NCI-H460 (cell line): ENCODE measurements around the gene DHCR24. TPM values are rescaled to one million over a fixed set of nuclear protein-coding genes. Genes with fewer than 3 reads are reported as not detected.
"Not testable (repeated sequence)": the region's sequence is repeated elsewhere in the genome, so short reads cannot be mapped to it uniquely, and the experiment has no call there.

ENCODE experiments used
- DNase-seq: peaks from one replicate; pipeline ENCODE4 v3.0.0-alpha.2; 2016; ENCODE audit warnings: low read depth; ENCODE audit errors: extremely low read depth
- total RNA-seq: library from RNA; depleted of rRNA; stranded (reverse); fragments of >200 nt; shearing (Covaris generic); gene quantifications from 2 replicates; pipeline ENCODE4 v1.2.3, GENCODE V29; 2014

DHCR24 gene
- total RNA-seq, 1 experiment from 2014 or later = 5.4 TPM

GRCh38 chr1:54889132-54889725 is 2.2 kb upstream of the DHCR24 start:
- no peak for DNase-seq

DNA sequence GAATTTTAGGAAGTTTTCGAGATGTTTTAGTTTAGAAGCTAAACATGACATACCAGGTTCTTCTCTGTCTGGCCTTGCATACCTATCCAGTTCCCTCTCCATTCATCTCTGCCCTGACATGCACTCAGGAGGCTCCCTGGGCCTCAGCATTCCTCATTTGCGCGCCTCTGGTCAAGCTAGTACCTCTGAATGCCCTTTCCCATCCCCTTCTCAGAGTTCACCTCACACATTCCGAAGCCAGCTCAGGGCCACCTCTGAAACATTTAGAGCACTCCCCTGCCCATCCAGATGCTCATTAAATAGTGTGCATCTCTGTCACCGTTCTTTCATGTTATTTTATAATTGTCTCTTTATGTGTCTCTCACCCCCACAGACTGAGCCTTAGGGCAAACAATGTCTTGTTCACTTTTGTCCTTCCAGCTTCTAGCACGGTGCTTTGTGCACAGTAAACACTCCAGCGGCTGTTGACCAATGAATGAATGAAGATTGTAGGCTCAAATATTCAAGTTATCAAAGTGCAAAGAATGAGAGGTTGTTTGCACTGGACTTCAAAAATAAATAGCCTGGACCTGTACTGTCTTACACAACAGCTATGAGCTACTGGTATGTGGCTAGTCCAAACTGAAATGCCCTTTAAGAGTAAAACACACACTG is 1.2 kb upstream of the DHCR24 start:
- DNase-seq = no peak

DNA sequence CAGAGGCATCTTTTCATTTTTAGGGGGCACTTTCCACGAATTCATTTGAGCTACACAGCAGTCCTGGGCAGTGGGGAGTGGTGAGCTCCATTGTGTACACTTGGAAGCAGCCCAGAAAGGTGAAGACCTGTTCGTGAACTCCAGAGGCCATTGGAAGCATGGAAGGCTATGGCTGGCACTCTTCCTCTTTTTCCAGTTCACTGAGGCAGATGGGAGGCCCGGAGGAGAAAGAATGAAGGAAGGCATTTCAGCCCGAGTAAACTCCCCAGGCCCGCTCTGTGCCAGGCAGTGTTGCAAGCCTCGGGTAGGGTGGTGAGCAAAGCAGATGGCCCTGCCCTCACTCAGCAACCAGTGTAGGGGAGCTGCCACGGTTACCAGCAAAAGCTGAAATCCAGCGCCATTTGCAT is 673 bp upstream of the DHCR24 start:
- DNase-seq = no peak

GRCh38 chr1:54885807-54886723 is 930 bp downstream of the DHCR24 start:
- DNase-seq = no peak

- no peak for DNase-seq
These were observed 1.7 kb downstream of the DHCR24 start for GRCh38 chr1:54885237-54885679.

DNA sequence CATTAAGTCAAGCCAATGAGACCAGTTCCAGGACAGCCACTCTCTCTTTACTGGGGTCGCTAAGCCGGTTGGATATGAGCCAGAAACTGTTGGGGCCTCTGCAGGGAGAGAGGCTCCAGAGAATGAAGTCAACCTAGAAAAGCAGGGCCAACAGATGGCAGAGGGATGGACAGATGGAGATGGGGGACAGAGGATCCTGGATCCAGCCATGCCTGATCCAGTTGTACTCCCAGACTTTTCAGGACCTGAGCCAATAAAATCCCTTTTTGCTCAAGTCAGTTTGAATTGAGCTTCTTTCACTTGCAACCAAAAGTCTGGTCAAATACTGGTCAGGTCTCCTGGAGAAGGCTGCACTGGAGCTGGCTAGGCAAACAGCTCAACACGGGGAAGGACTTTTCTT is 2.2 kb downstream of the DHCR24 start:
- no peak for DNase-seq

- DNase-seq = no peak
These were observed 2.8 kb downstream of the DHCR24 start for GRCh38 chr1:54884135-54884586.

- DNase-seq = no peak
These were observed 3.5 kb downstream of the DHCR24 start for GRCh38 chr1:54883349-54884102.

GRCh38 chr1:54882519-54882918 is 4.5 kb downstream of the DHCR24 start:
- no peak for DNase-seq

GRCh38 chr1:54881604-54882003 is 5.4 kb downstream of the DHCR24 start:
- DNase-seq = not testable (repeated sequence)

GRCh38 chr1:54879872-54880271 is 7.1 kb downstream of the DHCR24 start:
- DNase-seq = no peak

- no peak for DNase-seq
These were observed 10.2 kb downstream of the DHCR24 start for GRCh38 chr1:54876814-54877213.

DNA sequence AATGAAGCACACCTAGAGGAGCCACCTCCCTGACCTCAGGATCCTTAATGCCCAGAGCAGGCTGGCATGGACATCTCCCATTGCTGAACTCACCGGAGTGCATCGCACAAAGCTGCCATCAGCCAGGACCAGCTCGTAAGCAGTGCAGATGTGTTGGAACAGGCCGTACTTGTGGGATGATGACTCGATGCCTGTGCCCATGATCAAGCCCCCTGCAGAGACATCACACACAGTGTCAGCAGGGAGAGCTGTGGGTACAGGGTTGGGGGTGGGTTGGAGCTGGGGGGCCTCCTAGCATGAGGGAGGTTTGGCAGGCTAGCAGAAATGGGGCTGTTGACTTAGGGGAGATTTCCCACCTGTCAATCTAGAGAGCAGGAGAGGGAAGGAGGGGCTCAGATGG is 12.0 kb downstream of the DHCR24 start:
- DNase-seq = no peak

- DNase-seq = no peak
These were observed 12.7 kb downstream of the DHCR24 start for GRCh38 chr1:54874079-54874830.

DNA sequence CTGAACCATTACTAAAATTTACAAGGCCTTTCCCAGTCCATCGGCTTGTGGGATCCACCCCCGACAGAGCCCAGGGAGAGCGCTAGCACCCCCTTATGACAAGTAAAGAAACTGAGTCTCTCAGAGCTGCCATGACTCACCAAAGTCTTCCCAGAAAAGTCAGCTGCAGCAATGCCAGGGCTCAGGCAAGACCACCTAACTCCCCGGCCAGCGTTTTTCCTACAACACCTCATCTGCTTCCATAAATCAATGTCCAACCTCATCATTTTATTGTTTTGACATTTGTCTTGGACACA is 15.0 kb downstream of the DHCR24 start:
- no peak for DNase-seq

- DNase-seq = no peak
These were observed 15.5 kb downstream of the DHCR24 start for GRCh38 chr1:54871275-54872035.

- no peak for DNase-seq
These were observed 16.1 kb downstream of the DHCR24 start for GRCh38 chr1:54870869-54871268.

DNA sequence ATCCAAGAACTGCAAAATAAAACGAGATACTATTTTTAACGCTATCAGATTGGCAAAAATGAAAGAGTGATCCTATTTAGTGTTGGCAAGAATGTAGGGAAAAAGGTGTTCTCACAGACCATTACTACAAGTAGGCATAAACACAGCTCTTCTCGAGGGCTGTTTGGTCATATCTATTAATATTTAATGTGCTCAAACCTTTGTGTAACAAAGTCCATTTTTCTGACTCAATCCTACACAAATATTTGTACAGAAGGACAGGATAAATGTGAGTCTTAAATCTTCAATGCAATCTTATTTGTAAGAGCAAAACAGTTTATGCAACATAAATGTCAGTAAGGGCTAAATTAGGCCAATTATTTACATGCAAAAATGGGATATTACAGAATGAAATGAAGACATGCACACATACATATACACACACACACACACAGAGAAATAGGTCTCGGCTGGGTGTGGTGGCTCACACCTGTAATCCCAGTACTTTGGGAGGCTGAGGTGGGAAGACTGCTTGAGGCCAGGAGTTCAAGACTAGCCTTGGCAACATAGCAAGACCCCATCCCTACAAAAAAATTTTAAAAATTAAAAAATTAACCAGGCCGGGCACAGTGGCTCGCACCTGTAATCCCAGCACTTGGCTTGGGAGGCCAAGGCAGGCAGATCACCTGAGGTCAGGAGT is 17.7 kb downstream of the DHCR24 start:
- no peak for DNase-seq

DNA sequence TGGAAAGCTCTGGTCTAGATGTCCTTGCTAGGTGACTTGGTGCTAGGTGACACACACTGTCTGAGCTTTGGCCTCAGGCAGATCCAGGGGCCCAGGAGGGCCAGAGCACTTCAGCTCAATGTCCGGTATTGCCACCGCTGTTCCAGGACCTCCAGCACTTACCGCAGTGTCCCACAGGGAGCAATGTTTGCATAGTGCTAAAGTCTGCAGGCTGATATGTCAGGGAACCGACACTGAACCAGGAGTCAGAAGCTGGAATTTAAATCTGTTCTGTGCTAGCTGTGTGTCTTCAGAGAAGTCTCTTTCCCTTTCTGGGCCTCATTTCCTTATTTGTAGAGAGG is 19.3 kb downstream of the DHCR24 start:
- DNase-seq = no peak
